Activated naive CD4-positive, alpha-beta T cell treated with anti-CD3 and anti-CD28 coated beads for 36 hours (primary cell): ENCODE results near the gene SCN11A. TPM values are rescaled to one million over a fixed set of nuclear protein-coding genes. Genes with fewer than 3 reads are reported as not detected.

Experiments used
- CTCF ChIA-PET: fragments of 350-600 bp; sonication (Branson Sonifier 250); formaldehyde crosslinking; loops from one replicate; lab custom pipeline; 2021; ENCODE audit warnings: antibody characterized with exemption; lab: Charles Lee
- DNase-seq: peaks from one replicate; pipeline ENCODE4 v3.0.0-alpha.2; 2020
- H3K27ac Mint-ChIP-seq: one replicate; pipeline ENCODE4 v1.8.0; 2021; ENCODE audit warnings: mild to moderate bottlenecking, mixed read lengths
- H3K27me3 Mint-ChIP-seq: one replicate; pipeline ENCODE4 v1.8.0; 2021; ENCODE audit warnings: low read depth, mixed read lengths
- H3K36me3 Mint-ChIP-seq: one replicate; pipeline ENCODE4 v1.8.0; 2021; ENCODE audit warnings: low read depth, mixed read lengths
- H3K4me1 Mint-ChIP-seq: one replicate; pipeline ENCODE4 v1.8.0; 2021; ENCODE audit warnings: low read depth, mixed read lengths
- H3K4me3 Mint-ChIP-seq: one replicate; pipeline ENCODE4 v1.8.0; 2021; ENCODE audit warnings: mild to moderate bottlenecking, moderate library complexity, mixed read lengths
- H3K9me3 Mint-ChIP-seq: one replicate; pipeline ENCODE4 v1.8.0; 2021; ENCODE audit warnings: mixed read lengths
- intact Hi-C: fragments of 100-400 bp; cut with micrococcal nuclease; formaldehyde crosslinking; loops from one replicate; pipeline ENCODE4 v1.15.1; 2023
- total RNA-seq, 2 experiments: library from RNA; stranded (reverse); gene quantifications; one replicate each; pipeline ENCODE4 v1.2.3, GENCODE V29; 2021

SCN11A gene
- total RNA-seq, 2 experiments from 2014 or later = 0.05 TPM

DNA sequence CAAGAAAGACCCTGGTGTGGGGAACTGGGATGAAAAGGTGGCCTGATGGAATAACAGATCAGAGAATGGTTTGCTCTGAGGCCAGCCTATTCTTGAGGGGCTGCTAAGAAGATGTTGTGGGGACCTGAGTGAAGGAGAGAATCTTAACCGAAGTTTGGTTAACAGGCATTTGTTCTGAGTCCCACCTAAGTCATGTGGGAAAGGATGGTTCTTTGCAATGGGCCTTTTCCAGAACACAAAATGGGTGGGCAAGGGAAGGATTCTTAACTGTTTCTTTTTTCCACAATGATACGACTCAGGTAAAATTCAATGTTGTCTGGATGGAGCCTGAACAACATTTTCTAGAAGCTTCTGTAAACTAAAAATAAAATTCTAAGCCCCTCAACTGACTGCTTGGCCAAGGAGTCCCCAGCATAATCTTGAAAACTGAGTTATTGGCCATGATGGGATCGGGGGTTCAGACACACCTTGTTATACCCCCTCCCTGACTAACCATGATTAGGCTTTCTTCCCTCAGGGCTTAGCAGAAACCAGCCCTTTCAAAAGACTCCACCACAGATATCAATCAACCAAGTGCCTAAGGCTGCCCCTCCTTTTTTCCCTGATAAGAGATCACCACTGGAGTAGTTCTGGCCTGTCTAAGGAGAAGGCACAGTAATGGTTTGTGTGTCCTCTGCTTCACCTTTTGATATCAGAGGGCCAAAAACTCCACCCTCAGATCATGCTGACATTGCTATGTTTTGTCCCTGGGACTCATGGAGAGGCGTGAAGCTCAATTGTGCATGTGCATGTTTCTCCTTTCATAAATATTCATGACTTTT lies 30.1 kb downstream of the SCN11A start:
- no peaks in the 10 kb centered on the region for H3K4me1 Mint-ChIP-seq

DNA sequence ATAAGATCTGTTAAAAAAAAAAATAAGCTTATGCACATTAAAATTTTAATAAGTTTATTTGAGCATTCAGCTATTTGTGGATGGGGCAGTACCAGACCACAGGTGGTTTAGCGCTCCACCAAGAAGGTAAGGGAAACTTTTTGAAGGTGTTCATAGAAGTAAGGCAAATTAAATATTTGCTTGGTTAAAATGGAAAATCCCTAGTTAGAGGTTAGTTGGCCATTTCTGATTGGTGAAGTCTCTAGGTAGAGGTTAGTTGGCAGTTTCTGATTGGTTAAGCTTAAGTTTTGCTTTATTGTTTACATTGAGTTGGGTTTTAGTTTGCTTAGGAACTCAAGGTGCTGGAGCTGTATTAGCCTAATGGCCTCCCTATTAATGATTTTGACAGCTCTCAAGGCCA lies 30.7 kb downstream of the SCN11A start:
- Mint-ChIP-seq H3K4me1 (no peaks in the 10 kb centered on the region), H3K4me3 (no peak overlapping the region), H3K27me3 (peaks cover 8% of the 10 kb centered on the region), H3K27ac (no peak overlapping the region), H3K36me3 (no peaks in the 10 kb centered on the region), H3K9me3 (no peaks in the 10 kb centered on the region)
- DNase-seq = no peak
- CTCF ChIA-PET = interaction anchor here (1.6 to 1.9 kb wide), 2 partner anchors 10 to 21 kb away, joined by 4 to 6 read pairs; no protein-coding TSS in a partner anchor
- intact Hi-C loops = no loop called here

More for the DNA sequence above, 30.1 kb downstream of the SCN11A start:
- Mint-ChIP-seq H3K4me3 (no peak overlapping the region), H3K36me3 (no peaks in the 10 kb centered on the region), H3K27me3 (peaks cover 8% of the 10 kb centered on the region), H3K9me3 (no peaks in the 10 kb centered on the region), H3K27ac (no peak overlapping the region)
- CTCF ChIA-PET = interaction anchor here (1.5 to 1.9 kb wide), 3 partner anchors 9 to 22 kb away, joined by 4 to 6 read pairs (median 4); no protein-coding TSS in a partner anchor
- intact Hi-C loops = no loop called here
- DNase-seq = no peak

DNA sequence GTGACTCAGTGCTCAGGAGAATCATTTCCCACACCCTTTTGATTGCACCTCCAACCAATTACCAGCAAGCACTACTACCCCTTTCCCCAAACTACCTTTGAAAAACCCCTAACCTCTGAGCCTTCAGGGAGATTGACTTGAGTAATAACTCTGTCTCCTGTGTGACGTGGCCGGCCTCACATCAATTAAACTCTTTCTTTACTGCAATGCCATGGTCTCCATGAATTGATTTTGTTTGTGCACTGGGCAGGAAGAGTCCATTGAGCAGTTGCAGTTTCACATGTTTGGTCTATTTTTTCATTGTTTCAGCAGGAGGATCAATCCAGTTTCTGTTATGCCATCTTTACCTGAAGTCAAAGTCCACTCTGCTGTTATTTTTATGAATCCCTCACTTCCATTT lies 32.4 kb downstream of the SCN11A start:
- H3K27me3 Mint-ChIP-seq = peaks cover 8% of the 10 kb centered on the region
- CTCF ChIA-PET = interaction anchor here (1.9 kb wide), 1 partner anchor 19 kb away, joined by 6 read pairs; no protein-coding TSS in a partner anchor

DNA sequence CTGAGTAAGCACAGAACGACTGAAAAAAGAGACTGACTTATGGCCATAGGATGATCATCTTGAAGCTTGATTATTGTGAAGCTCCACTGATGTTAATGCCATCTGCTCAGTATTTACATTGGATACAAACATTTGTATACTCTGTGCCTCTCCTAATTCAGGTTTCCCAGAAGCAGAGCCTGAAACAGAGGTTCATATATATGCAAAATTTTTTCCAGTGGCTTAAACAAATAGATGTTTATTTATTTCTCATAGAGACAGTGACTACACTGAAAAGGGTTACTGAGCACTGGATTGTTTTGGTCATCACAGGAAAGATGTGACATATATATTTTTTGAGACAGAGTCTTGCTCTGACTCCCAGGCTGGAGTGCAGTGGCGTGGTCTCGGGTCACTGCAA lies 36.3 kb downstream of the SCN11A start:
- H3K36me3 Mint-ChIP-seq = no peaks in the 10 kb centered on the region
- H3K4me1 Mint-ChIP-seq = no peaks in the 10 kb centered on the region
- H3K4me3 Mint-ChIP-seq = no peak overlapping the region
- DNase-seq = no peak
- intact Hi-C loops = no loop called here
- no peaks in the 10 kb centered on the region for H3K9me3 Mint-ChIP-seq
- H3K27me3 Mint-ChIP-seq = peaks cover 5% of the 10 kb centered on the region
- H3K27ac Mint-ChIP-seq = no peak overlapping the region
- CTCF ChIA-PET = interaction anchor here (0.8 kb wide), 1 partner anchor 16 kb away, joined by 3 read pairs; no protein-coding TSS in a partner anchor

More for the DNA sequence above, 32.4 kb downstream of the SCN11A start:
- H3K36me3 Mint-ChIP-seq = no peaks in the 10 kb centered on the region
- DNase-seq = no peak
- no peak overlapping the region for H3K4me3 Mint-ChIP-seq
- no peaks in the 10 kb centered on the region for H3K9me3 Mint-ChIP-seq
- intact Hi-C loops = no loop called here
- no peak overlapping the region for H3K27ac Mint-ChIP-seq
- H3K4me1 Mint-ChIP-seq = no peaks in the 10 kb centered on the region

DNA sequence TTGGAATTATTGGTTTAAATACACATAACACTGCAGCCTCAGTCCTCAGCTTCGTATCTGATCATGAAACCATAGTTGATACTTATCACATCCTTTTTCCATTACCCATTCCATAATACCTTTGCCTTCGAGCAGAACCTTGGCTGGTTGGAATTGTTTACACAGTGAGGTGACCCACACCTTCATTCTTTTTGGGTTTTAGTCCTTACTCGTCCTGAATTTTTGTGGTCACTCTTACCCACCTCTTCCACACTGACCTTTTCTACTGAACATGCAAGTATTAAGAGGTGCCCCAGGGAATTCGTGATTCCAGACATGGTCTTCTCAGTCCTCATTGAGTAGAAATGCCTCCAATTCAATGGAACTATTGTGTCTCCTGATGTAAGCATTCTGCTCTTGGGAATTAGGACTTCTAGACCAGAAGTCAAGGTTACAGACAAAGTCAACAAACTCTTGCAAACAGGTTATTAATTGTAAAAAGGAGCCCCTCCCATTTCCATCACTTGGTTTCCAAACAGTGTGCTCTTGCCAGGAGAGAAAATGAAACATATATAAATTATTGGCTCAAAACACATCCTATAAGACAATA lies 37.7 kb downstream of the SCN11A start:
- Mint-ChIP-seq H3K27ac (no peak overlapping the region), H3K36me3 (no peaks in the 10 kb centered on the region), H3K4me3 (no peak overlapping the region), H3K9me3 (peaks cover 2% of the 10 kb centered on the region), H3K27me3 (peaks cover 5% of the 10 kb centered on the region), H3K4me1 (no peaks in the 10 kb centered on the region)
- CTCF ChIA-PET = no interaction called here
- intact Hi-C loops = no loop called here
- no peak for DNase-seq

DNA sequence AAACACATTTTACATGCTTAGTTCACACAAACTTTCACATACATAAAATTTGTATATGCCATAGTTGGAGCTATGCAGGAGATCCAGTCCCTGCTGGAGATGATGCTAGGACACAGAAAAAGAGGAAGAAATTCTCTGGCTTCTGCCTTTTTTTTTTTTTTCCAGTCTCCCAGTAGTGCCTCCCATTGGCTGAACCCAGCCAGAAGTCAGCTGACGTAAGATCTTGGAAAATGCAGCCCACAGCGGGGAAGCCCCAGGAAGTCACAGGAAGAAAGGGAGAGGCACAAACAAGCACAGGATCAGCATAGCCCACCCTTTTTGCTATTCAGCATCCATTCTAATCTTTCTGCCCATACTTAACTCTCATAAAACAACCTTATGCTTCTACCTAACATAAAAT lies 38.5 kb downstream of the SCN11A start:
- Mint-ChIP-seq H3K4me1 (no peaks in the 10 kb centered on the region), H3K36me3 (no peaks in the 10 kb centered on the region), H3K27ac (no peak overlapping the region), H3K4me3 (no peak overlapping the region), H3K9me3 (peaks cover 2% of the 10 kb centered on the region), H3K27me3 (peaks cover 4% of the 10 kb centered on the region)
- DNase-seq = no peak
- CTCF ChIA-PET = interaction anchor here (1.1 kb wide), 1 partner anchor 14 kb away, joined by 4 read pairs; no protein-coding TSS in a partner anchor
- intact Hi-C loops = no loop called here

DNA sequence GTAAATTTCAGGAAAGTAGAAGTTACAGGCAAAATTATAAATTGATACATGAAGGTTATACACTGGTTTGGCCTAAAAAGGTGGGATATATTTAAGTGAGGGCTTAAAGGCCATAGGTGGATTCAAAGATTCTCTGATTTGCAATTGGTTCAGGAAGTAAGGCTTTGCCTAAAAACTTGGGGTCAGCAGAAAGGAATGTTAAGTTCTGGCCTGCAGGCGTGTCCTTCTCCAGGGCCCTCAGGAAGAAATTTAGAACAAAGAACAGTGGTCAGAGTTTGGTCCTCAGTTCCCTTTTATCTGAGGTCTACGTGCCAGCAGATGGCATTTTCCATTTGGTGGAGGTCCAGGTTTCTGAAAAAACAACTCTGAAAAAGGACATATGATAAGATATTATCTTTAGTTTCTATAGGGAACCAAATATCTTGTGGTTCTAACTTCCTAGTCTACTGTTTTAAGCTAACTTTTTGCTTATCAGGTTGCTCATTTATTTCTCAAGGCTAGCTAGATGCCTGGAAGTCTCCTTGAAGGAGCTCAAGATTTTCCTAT lies 40.5 kb downstream of the SCN11A start:
- intact Hi-C loops = no loop called here
- Mint-ChIP-seq H3K4me1 (no peaks in the 10 kb centered on the region), H3K9me3 (peaks cover 2% of the 10 kb centered on the region), H3K27ac (no peak overlapping the region), H3K27me3 (peaks cover 3% of the 10 kb centered on the region), H3K36me3 (no peaks in the 10 kb centered on the region), H3K4me3 (no peak overlapping the region)
- CTCF ChIA-PET = interaction anchor here (0.9 kb wide), 1 partner anchor 196 kb away, joined by 4 read pairs; the partner anchor contains the start of gene SCN10A
- DNase-seq = no peak

DNA sequence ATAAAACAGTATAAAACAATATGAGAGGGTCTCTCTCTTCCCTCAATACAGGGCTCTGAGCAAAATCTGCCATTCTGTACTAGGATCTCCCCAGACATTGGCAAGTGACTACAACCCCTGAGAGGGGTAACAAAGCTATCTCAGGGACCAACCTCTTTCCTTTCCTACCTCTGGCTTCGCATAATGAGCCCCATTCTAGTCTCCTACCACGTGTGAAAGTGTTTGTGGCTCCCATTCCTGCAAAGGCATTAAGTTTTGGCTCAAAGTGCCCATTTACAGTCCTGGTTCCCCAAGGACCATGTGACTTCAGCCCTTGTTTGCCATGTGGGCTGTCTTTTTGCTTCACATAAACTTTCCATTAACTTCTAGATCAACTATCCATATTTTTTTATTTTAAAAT lies 46.4 kb downstream of the SCN11A start:
- intact Hi-C loops = no loop called here
- H3K4me1 Mint-ChIP-seq = no peaks in the 10 kb centered on the region
- CTCF ChIA-PET = no interaction called here

More for the DNA sequence above, 46.4 kb downstream of the SCN11A start:
- DNase-seq = no peak
- Mint-ChIP-seq H3K36me3 (no peaks in the 10 kb centered on the region), H3K9me3 (peaks cover 2% of the 10 kb centered on the region), H3K27ac (no peak overlapping the region), H3K4me3 (no peak overlapping the region), H3K27me3 (peaks cover 3% of the 10 kb centered on the region)

Other genes with a start within 250 kb of the SCN11A start
- gene SCN10A, start 235.7 kb downstream of the SCN11A start, total RNA-seq = not detected
- gene WDR48, start 72 bp upstream of the SCN11A start, total RNA-seq = 10 to 100 TPM; 32.3 to 32.9 TPM
- gene GORASP1, start 55.7 kb upstream of the SCN11A start, total RNA-seq = 10 to 100 TPM; 19.0 to 21.8 TPM
- 1 to 10 TPM; 1.5 to 1.6 TPM for gene TTC21A, start 55.7 kb upstream of the SCN11A start, total RNA-seq
- gene CSRNP1, start 101.6 kb upstream of the SCN11A start, total RNA-seq = 10 to 100 TPM; 66.5 to 71.0 TPM
- gene XIRP1, start 140.7 kb upstream of the SCN11A start, total RNA-seq = under 1 TPM; 0.62 to 0.72 TPM
- gene CX3CR1, start 228.1 kb upstream of the SCN11A start, total RNA-seq = not detected